Activated CD8-positive, alpha-beta T cell treated with anti-CD3 and anti-CD28 coated beads for 36 hours (primary cell): ENCODE data around the gene NME2. TPM values are rescaled to one million over a fixed set of nuclear protein-coding genes. Genes with fewer than 3 reads are reported as not detected.

ENCODE experiments used
- ATAC-seq: fragments of 200-7000 bp; cut with Tn5 transposase; one replicate; pipeline ENCODE4 v1.10.0; 2021; ENCODE audit warnings: mild to moderate bottlenecking, moderate library complexity
- CTCF ChIA-PET: fragments of 350-600 bp; sonication (Branson Sonifier 250); formaldehyde crosslinking; loops from one replicate; lab custom pipeline; 2021; ENCODE audit warnings: antibody characterized with exemption; lab: Charles Lee
- POLR2A ChIA-PET: fragments of 350-600 bp; sonication (Branson Sonifier 250); formaldehyde crosslinking; loops from one replicate; lab custom pipeline; 2021; ENCODE audit warnings: antibody characterized with exemption; lab: Charles Lee
- DNase-seq: peaks from one replicate; pipeline ENCODE4 v3.0.0-alpha.2; 2020
- H3K27ac Mint-ChIP-seq: one replicate; pipeline ENCODE4 v1.8.0; 2021; ENCODE audit warnings: mild to moderate bottlenecking, mixed read lengths
- H3K27me3 Mint-ChIP-seq: one replicate; pipeline ENCODE4 v1.8.0; 2021; ENCODE audit warnings: mixed read lengths
- H3K36me3 Mint-ChIP-seq: one replicate; pipeline ENCODE4 v1.8.0; 2021; ENCODE audit warnings: low read depth, mixed read lengths
- H3K4me1 Mint-ChIP-seq: one replicate; pipeline ENCODE4 v1.8.0; 2021; ENCODE audit warnings: low read depth, mixed read lengths
- H3K4me3 Mint-ChIP-seq: one replicate; pipeline ENCODE4 v1.8.0; 2021; ENCODE audit warnings: mild to moderate bottlenecking, moderate library complexity, mixed read lengths
- H3K9me3 Mint-ChIP-seq: one replicate; pipeline ENCODE4 v1.8.0; 2021; ENCODE audit warnings: mixed read lengths
- intact Hi-C: fragments of 100-400 bp; cut with micrococcal nuclease; formaldehyde crosslinking; loops from one replicate; pipeline ENCODE4 v1.10.0; 2022
- total RNA-seq, 2 experiments: library from RNA; stranded (reverse); gene quantifications; one replicate each; pipeline ENCODE4 v1.2.3, GENCODE V29; 2021
- TF ChIP-seq, protein P1 (sequence below): fragments of 200-600 bp; IDR thresholded peaks from one replicate; pipeline ENCODE4 v1.8.0; 2022; ENCODE audit warnings: antibody characterized with exemption, mild to moderate bottlenecking

Gene NME2
- total RNA-seq, 2 experiments from 2014 or later = 927 to 948 TPM

DNA sequence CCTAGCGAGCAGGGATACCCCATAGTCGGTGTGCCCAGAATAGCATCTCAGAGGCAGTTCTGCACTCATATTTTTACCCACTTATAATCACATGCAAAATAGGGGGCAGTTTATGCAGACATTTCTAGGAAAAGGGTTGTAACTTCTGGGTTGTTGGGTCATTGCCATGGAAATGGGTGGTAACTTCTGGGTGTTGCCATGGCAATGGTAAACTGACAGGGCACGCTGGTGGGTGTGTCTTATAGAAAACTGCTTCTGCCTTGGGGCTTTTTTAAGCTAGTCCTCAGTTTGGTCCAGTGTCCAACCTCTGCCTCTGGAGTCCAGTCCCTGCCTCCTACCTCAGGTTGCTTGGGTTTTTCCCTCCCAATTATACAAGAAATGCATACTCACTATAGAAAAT lies 38.1 kb upstream of the NME2 start:
- TF ChIP-seq, protein P1, sequence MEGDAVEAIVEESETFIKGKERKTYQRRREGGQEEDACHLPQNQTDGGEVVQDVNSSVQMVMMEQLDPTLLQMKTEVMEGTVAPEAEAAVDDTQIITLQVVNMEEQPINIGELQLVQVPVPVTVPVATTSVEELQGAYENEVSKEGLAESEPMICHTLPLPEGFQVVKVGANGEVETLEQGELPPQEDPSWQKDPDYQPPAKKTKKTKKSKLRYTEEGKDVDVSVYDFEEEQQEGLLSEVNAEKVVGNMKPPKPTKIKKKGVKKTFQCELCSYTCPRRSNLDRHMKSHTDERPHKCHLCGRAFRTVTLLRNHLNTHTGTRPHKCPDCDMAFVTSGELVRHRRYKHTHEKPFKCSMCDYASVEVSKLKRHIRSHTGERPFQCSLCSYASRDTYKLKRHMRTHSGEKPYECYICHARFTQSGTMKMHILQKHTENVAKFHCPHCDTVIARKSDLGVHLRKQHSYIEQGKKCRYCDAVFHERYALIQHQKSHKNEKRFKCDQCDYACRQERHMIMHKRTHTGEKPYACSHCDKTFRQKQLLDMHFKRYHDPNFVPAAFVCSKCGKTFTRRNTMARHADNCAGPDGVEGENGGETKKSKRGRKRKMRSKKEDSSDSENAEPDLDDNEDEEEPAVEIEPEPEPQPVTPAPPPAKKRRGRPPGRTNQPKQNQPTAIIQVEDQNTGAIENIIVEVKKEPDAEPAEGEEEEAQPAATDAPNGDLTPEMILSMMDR = no peak
- peak; percentile 44 for DNase-seq

GRCh38 chr17:51132964-51133319 lies 33.3 kb upstream of the NME2 start:
- ATAC-seq (peak; percentile 64), DNase-seq (no peak)
- intact Hi-C loops = no loop called here
- Mint-ChIP-seq H3K27ac (no peak overlapping the region), H3K9me3 (peaks cover 1% of the 10 kb centered on the region), H3K4me1 (peaks cover 8% of the 10 kb centered on the region), H3K36me3 (no peaks in the 10 kb centered on the region), H3K4me3 (no peak overlapping the region), H3K27me3 (no peaks in the 10 kb centered on the region)
- CTCF ChIA-PET = interaction anchor here (1.6 kb wide), 1 partner anchor 32 kb away, joined by 5 read pairs; no protein-coding TSS in a partner anchor
- TF ChIP-seq, protein P1 = no peak
- POLR2A ChIA-PET = interaction anchor here (1.1 kb wide), 1 partner anchor 14 kb away, joined by 3 read pairs; no protein-coding TSS in a partner anchor

More for the DNA sequence above, 38.1 kb upstream of the NME2 start:
- H3K9me3 Mint-ChIP-seq = no peaks in the 10 kb centered on the region
- ATAC-seq = peak; percentile 30
- H3K36me3 Mint-ChIP-seq = no peaks in the 10 kb centered on the region
- CTCF ChIA-PET = no interaction called here
- H3K27me3 Mint-ChIP-seq = no peaks in the 10 kb centered on the region
- intact Hi-C loops = no loop called here
- POLR2A ChIA-PET = interaction anchor here (1.0 kb wide), 1 partner anchor 11 kb away, joined by 3 read pairs; no protein-coding TSS in a partner anchor
- no peak overlapping the region for H3K4me3 Mint-ChIP-seq
- peaks cover 4% of the 10 kb centered on the region for H3K4me1 Mint-ChIP-seq
- H3K27ac Mint-ChIP-seq = no peak overlapping the region

GRCh38 chr17:51133365-51133764 lies 32.8 kb upstream of the NME2 start:
- H3K27ac Mint-ChIP-seq = no peak overlapping the region
- no peaks in the 10 kb centered on the region for H3K36me3 Mint-ChIP-seq
- POLR2A ChIA-PET = no interaction called here

DNA sequence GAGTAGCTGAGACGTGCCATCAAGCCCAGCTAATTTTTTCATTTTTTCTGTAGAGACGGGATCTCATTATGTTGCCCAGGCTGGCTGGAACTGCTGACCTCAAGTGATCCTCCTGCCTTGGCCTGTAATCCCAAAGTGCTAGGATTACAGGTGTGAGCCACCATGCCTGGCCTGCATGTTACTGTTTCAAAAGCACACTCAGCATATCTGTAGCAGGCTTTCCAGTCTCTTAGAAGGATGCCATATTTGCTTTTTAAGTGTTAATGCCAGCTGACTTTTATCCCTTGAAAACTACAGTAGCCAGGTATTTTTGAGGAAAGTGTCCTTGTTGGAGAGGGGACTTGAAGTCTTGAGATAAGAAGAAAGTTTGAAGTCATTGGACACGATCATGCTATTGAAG lies 30.3 kb upstream of the NME2 start:
- intact Hi-C loops = no loop called here
- Mint-ChIP-seq H3K27ac (no peak overlapping the region), H3K36me3 (no peaks in the 10 kb centered on the region), H3K4me3 (no peak overlapping the region), H3K27me3 (no peaks in the 10 kb centered on the region), H3K4me1 (peaks cover 8% of the 10 kb centered on the region), H3K9me3 (peaks cover 1% of the 10 kb centered on the region)
- TF ChIP-seq, protein P1 = no peak
- ATAC-seq (no peak), DNase-seq (no peak)
- CTCF ChIA-PET = interaction anchor here (1.0 to 1.2 kb wide), 2 partner anchors 16 to 19 kb away, joined by 3 read pairs; no protein-coding TSS in a partner anchor
- POLR2A ChIA-PET = interaction anchor here (1.1 kb wide), 1 partner anchor 17 kb away, joined by 3 read pairs; no protein-coding TSS in a partner anchor

More at GRCh38 chr17:51133365-51133764, 32.8 kb upstream of the NME2 start:
- CTCF ChIA-PET = interaction anchor here (1.6 kb wide), 1 partner anchor 32 kb away, joined by 5 read pairs; no protein-coding TSS in a partner anchor
- Mint-ChIP-seq H3K9me3 (peaks cover 1% of the 10 kb centered on the region), H3K27me3 (no peaks in the 10 kb centered on the region), H3K4me1 (peaks cover 8% of the 10 kb centered on the region), H3K4me3 (no peak overlapping the region)
- intact Hi-C loops = no loop called here
- TF ChIP-seq, protein P1 = no peak
- DNase-seq (no peak), ATAC-seq (no peak)

DNA sequence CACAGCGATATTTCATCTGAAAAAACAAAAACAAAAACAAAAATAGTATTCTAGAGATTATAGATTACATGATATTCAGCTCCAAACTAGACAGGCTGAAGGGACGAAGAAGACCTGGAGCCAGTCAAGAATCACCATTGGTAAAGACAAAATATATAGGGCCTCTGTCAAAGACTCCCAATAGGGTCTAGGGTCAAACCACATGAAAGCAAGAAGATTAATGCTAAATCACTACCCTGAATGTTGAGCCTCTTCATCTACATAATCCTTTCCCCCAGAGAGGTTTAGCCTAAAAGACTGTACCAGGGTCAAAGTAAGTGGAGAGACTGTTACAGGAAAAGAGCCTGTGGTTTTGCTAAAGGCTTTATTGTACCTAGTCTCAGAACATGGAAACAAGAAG lies 23.6 kb upstream of the NME2 start:
- H3K27me3 Mint-ChIP-seq = no peaks in the 10 kb centered on the region
- DNase-seq (no peak), ATAC-seq (no peak)
- peaks cover 12% of the 10 kb centered on the region for H3K4me1 Mint-ChIP-seq
- intact Hi-C loops = no loop called here
- ChIA-PET POLR2A (interaction anchor here (1.0 kb wide), 1 partner anchor 22 kb away, joined by 3 read pairs; the partner anchor contains the start of gene SPAG9), CTCF (no interaction called here)
- H3K4me3 Mint-ChIP-seq = no peak overlapping the region
- H3K36me3 Mint-ChIP-seq = no peaks in the 10 kb centered on the region
- TF ChIP-seq, protein P1 = no peak
- H3K27ac Mint-ChIP-seq = no peak overlapping the region
- no peaks in the 10 kb centered on the region for H3K9me3 Mint-ChIP-seq
